ENCODE results near the gene PSMB7.

The PSMB7 gene

GRCh38 chr9:124403246-124403645, 12.0 kb downstream of the PSMB7 start:
- no peak for DNase-seq
- H3K36me3 ChIP-seq: peaks cover 34 to 72% (median 51%) of the 10 kb centered on the region in 3 donors
- H3K27ac ChIP-seq: no peak overlapping the region
- no peak for TF ChIP-seq CTCF (IDR thresholded peaks at IDR 0.05)
- peaks cover 0 to 15% (median 4%) of the 10 kb centered on the region in 4 donors for H3K4me1 ChIP-seq
- H3K27me3 ChIP-seq: no peaks in the 10 kb centered on the region
- H3K9me3 ChIP-seq: no peaks in the 10 kb centered on the region
- intact Hi-C loops (cut with DNase I; ENCODE audit: low total_unique reads): no loop called here
- H3K4me3 ChIP-seq: no peak overlapping the region

DNA sequence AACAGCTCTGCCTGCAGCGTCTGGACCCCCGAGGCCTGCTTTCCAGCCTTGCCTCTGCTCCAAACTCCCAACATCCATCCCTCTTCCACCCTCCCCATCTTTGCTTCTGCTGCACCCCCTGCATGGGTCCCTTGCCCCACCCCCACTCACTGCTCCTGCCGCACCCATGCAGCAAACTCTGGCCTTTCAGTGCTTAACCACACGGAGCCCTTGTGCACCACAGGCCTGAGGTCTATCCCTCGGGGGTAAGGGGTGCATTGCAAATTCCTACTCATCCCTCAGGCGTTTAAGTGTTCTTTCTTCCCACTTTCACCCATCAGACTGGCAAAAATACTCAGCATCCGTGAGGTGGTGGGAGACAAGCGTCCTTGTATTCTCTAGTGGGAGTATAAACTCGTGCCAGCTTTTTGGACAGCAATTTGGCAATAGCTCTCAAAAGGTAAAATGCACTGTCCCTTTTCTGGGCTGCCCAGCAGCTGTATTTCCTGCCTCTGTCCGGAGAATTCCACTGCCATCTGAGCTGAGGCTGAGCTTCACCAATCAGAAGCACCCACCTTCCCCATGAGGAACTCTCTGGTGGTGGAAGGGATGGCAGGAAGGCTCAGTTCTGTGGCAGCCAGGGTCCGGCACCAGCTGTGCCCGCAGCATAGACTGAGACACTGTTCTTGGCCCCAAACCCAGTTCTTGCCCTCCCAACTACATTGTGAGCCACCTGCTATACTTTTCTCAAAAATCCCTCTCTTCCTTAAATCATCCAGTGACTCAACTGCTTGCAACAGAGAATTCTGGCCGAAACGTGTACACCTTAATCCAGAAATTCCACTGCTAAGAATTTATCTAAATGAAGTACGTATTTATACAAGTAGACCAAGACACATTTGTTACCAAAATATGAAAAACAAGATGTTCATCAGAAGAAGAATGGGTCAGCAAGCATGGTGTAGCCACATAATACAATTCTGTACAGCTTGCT, 15.0 kb downstream of the PSMB7 start:
- H3K4me3 ChIP-seq: no peak overlapping the region
- H3K36me3 ChIP-seq: peaks cover 24 to 47% (median 31%) of the 10 kb centered on the region in 3 donors
- intact Hi-C loops (cut with DNase I; ENCODE audit: low total_unique reads): no loop called here
- no peak for DNase-seq
- no peak for TF ChIP-seq CTCF (IDR thresholded peaks at IDR 0.05)
- H3K9me3 ChIP-seq: no peaks in the 10 kb centered on the region
- no peaks in the 10 kb centered on the region for H3K27me3 ChIP-seq
- H3K4me1 ChIP-seq: peaks cover 0 to 23% (median 4%) of the 10 kb centered on the region in 4 donors
- no peak overlapping the region for H3K27ac ChIP-seq

- Histone ChIP-seq H3K36me3 (peaks cover 16 to 39% (median 23%) of the 10 kb centered on the region in 3 donors), H3K4me1 (peaks cover 0 to 23% (median 4%) of the 10 kb centered on the region in 4 donors), H3K27me3 (no peaks in the 10 kb centered on the region), H3K27ac (no peak overlapping the region), H3K4me3 (no peak overlapping the region), H3K9me3 (no peaks in the 10 kb centered on the region)
- intact Hi-C loops (cut with DNase I; ENCODE audit: low total_unique reads): no loop called here
- DNase-seq: peak; percentile 37 to 63
- no peak for TF ChIP-seq CTCF (IDR thresholded peaks at IDR 0.05)
Observed at GRCh38 chr9:124399323-124399967, 15.8 kb downstream of the PSMB7 start.

GRCh38 chr9:124398191-124398935, 16.9 kb downstream of the PSMB7 start:
- H3K9me3 ChIP-seq: no peaks in the 10 kb centered on the region
- peaks cover 0 to 23% (median 4%) of the 10 kb centered on the region in 4 donors for H3K4me1 ChIP-seq
- H3K27ac ChIP-seq: no peak overlapping the region
- no peak overlapping the region for H3K4me3 ChIP-seq
- H3K27me3 ChIP-seq: no peaks in the 10 kb centered on the region
- no peak for TF ChIP-seq CTCF (IDR thresholded peaks at IDR 0.05)
- intact Hi-C loops (cut with DNase I; ENCODE audit: low total_unique reads): no loop called here
- H3K36me3 ChIP-seq: peaks cover 6 to 28% (median 12%) of the 10 kb centered on the region in 3 donors
- DNase-seq: no peak

DNA sequence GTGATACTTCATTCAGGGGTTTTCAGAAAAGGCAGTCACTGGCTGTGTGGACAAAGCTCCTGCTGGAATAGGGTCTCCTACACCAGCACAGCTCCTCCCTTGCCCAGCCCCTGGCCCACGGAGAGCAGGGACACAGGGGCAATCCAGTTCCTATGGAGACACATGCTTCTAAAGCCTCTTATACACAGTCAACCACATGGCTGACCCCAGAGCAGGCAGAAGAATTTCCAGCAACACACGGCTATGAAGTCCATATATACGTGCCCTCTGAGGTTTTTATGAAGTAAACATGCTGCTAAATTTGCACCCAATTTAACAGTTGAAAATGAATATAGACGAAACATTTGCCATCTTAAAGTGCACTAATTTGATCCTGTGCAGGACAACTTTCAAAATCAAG, 19.4 kb downstream of the PSMB7 start:
- Histone ChIP-seq H3K27me3 (no peaks in the 10 kb centered on the region), H3K36me3 (peaks cover 0 to 6% (median 5%) of the 10 kb centered on the region in 3 donors), H3K27ac (no peak overlapping the region), H3K9me3 (no peaks in the 10 kb centered on the region), H3K4me3 (no peak overlapping the region), H3K4me1 (peaks cover 0 to 36% (median 11%) of the 10 kb centered on the region in 4 donors)
- TF ChIP-seq CTCF (IDR thresholded peaks at IDR 0.05): no peak
- DNase-seq: no peak
- intact Hi-C loops (cut with DNase I; ENCODE audit: low total_unique reads): no loop called here
